Putamen (tissue), 1 donor: ENCODE measurements around the gene EYA4.

Experiments
- DNase-seq: peaks from one replicate; pipeline ENCODE4 v3.0.0-alpha.2; 2016; ENCODE audit warnings: low spot score

The EYA4 gene

GRCh38 chr6:133242637-133243585 lies 1.8 kb downstream of the EYA4 start:
- DNase-seq = no peak

DNA sequence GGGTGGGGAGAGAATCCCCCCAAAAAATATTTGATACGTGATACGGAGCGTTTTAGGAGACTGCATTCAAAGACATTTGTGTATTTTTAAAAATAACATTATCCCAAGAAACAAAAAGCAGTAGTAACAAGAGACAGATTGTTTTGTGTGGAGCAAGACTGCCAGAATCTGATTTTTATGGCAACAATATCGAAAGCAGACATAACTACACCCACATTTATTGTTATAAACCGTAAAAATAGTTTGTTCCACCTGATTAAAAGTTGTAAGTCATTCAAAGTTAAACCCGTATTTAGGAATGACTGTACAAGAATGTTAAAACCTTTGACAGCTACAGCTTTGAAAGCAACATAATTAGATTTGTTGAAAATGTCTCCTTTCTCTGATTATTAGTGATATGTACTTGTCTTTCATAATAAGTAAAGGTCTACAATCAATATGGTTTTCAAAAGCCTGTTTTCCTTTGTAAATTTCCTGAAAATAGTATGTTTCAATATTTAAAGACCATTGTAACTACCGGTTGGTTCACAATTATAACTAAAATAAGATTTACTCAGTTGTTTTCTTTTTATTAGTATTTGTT lies 2.7 kb downstream of the EYA4 start:
- DNase-seq = no peak

- no peak for DNase-seq
Observed at GRCh38 chr6:133244519-133244918, 3.4 kb downstream of the EYA4 start.

GRCh38 chr6:133245007-133245406 lies 3.9 kb downstream of the EYA4 start:
- DNase-seq = no peak

DNA sequence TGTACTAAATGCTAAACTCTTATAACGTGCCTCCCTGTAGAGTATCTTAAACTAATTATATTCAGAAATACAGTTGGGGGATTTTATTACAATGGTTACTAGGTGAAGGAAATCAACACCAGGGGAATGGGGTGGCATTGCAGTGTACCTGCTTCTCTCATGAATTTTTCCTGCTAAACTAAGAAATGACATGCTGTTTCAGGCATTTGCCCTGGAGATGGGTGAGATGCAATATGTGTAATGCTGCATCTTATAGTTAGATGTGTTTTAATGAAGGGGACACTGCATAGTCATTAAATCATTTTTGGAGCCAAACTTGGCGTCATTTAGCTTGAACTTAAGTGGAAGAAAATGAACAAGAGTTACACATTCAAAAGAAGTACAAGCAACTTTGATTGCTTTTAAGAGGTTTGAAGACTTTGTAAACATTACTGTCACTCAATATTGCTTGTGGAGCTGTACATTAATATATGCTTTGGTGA lies 4.3 kb downstream of the EYA4 start:
- DNase-seq = no peak

DNA sequence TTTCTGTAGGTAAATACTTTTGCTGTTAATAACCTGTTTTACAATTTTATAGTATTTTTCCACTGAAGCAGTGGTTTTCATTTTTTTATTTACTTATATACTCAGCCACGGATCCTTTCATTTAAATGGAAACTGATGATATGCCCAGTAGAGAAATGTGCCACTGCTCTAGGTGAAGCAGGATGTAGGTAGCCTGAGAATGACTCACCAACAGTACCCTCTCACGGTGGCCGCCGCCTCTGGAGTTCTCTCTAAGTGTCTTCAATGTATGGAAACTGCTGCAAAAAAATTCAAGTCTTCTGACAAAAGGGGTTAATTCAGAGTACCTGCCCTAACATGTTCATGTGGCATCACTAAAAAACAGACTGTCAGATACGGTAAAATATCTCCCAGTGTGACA lies 6.4 kb downstream of the EYA4 start:
- no peak for DNase-seq

GRCh38 chr6:133248241-133249001 lies 7.3 kb downstream of the EYA4 start:
- DNase-seq = no peak

DNA sequence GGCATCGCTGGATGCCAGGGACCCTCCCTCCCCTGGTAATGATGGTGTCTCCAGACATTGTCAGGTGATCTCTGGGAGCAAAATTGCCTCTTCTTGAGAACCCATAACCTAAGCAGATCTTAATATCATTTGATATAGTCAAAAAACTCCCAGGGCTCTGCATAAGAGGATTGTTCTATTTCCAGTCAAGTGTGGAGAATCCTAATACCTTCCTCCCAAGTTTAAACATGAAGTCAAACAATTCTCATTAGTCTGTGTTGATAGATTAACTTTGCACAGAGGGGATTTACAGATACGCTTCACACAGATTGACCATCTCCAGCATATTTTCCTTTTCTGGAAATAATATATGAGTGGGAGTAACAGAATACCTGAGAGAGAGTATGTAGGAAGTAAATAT lies 10.5 kb downstream of the EYA4 start:
- no peak for DNase-seq

DNA sequence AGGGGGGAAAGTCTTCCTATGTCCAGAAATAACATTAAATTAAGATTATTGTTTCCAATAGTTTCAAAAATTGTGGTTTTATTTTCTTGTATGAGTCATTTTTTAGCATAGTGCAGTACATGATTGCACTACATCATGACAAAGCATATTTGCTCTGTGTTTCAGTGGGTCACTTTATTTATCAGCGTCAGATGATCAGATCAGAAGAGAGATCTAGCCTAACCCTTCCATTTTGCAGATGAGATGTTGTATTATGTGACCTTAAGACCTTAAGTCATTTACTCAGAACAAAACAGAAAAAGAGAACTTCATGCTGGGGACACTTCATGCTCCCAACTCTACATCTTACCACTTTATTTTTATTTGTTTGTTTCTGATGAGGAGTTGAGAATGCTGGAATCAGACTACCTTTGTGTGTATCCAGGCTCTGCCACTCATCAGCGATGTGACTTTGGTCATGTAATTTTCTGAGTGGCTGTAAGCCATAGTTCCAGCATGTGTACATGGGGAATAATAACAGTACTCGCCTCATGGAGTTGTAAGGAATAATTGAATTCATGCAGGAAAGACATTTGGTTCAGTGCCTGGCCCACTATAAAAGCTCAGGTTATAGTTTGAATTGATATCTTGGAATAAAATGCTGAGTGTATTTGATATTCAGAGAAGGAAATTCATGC lies 13.5 kb downstream of the EYA4 start:
- no peak for DNase-seq

DNA sequence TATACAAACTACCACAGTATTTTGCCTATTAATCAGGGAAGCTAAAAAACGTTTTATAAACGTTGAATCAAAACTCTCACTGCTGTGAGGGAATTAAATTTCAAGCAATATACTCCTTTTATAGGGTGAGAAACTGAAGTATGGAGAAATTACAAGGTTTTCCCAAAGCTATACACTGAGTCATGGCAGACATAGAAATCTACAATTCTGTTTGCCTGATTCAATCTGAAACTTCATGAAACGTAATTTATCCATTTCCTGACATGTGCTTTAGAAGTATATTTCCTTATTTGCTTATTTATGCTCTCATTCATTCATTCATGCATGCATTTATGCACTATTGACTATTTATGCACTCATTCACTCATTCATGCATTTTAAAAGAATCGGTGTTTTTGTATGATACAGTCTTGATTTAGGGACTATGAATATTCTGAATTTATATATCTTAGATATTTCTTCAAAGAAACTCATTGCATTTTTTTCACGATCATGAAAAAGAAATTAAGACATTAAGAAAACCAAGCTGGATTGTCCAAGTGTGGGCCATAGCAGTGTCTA lies 16.5 kb downstream of the EYA4 start:
- no peak for DNase-seq

GRCh38 chr6:133259561-133259960 lies 18.4 kb downstream of the EYA4 start:
- no peak for DNase-seq

- DNase-seq = no peak
Observed at GRCh38 chr6:133262804-133263203, 21.6 kb downstream of the EYA4 start.

- no peak for DNase-seq
Observed at GRCh38 chr6:133265066-133265465, 23.9 kb downstream of the EYA4 start.

GRCh38 chr6:133266186-133266585 lies 25.0 kb downstream of the EYA4 start:
- DNase-seq = no peak

DNA sequence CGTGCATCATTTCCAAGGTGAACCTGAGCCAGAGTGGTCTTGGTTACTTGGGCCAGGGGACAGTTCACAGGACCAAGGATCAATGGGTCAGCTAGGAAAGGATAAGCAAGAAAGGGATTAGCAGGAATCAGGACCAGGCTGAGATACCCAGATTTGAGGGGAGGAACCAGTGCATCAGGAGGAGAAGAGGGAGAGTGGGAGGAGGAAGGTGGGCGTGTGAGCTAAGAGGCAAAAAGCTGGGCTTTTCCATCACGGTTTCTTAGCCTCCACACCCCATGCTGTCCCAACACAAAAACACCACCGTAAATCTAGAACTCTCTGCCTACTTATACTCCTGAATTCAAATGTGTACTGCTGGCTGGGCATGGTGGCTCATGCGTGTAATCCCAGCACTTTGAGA lies 27.5 kb downstream of the EYA4 start:
- no peak for DNase-seq

- no peak for DNase-seq
Observed at GRCh38 chr6:133274813-133275212, 33.7 kb downstream of the EYA4 start.

DNA sequence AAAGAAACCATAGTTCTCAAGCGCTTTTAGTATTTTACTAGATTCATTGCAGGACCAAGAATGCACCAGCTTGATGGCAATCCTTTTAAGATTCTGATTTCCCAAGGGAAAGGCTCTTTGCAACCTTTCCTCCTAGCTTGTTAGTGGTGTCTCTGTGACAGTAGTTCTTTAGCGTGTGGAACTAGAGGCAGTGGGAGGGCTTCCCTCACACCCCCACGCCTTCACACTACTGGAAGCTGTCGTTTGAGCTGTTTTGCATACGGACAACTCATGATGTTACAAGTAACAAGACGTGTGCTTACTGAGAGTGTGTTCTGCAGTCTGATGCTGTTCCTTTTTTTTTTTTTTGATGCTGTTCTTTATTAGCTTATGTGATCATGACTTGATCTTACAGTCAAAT lies 34.1 kb downstream of the EYA4 start:
- DNase-seq = no peak

- no peak for DNase-seq
Observed at GRCh38 chr6:133277228-133277899, 36.2 kb downstream of the EYA4 start.

DNA sequence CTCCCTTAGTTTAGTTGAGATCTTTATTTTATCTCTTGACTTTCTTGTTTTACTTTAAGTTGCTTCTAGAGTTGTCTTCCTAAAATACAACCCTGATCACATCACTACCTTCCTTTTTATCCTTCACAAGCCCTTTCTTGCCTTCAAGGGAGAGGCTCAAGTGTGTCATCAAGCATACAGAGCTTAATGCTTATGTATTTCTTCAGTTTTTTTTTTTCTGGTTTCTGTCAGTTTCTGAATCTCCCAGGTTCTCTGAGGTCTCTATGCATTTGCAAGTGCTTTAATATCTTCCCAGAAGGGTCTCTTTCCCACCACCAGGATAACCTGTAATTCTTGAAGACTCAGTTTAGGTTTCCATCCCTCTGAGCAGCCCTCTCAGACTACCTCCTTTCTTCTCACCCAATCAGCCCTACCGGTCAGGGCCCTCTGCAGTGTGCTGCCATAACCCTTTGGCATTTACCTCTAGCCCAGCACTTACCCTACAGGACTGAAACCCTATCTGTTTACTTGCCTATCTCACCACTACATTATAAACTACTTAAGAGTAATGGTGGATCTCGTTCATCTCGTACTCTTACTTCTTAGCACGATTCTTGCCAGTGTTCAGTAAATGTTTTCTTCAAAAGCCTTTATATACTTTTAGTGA lies 36.9 kb downstream of the EYA4 start:
- DNase-seq = no peak

GRCh38 chr6:133286765-133287164 lies 45.6 kb downstream of the EYA4 start:
- DNase-seq = peak; percentile 2

- DNase-seq = no peak
Observed at GRCh38 chr6:133288662-133289061, 47.5 kb downstream of the EYA4 start.
